ENCODE measurements around the gene TMEM114.

The TMEM114 gene

DNA sequence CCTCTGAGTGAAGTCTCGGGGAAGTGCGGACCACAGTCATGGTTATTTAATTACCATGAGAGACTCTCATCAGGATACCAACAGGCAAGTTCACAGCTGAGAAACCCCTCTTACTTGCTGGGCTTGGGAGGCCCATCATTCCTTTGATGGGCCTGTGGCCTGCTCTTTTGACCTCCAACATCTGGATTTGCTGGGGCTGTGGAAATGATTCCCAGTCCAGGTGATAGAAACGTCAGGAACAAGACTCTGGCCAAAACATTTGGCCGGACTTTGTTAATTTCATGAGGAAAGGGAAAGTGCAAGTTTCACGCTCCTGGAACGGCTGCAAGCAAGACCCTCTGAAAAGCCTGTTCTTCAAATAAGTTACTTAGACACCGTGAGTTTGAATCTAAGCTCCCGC lies 42.5 kb downstream of the TMEM114 start:
- TF ChIP-seq CTCF (IDR thresholded peaks at IDR 0.05) (no peak), ZFX (IDR thresholded peaks at IDR 0.05; ENCODE audit: borderline replicate concordance) (no peak)
- no peak overlapping the region for H3K27ac ChIP-seq

DNA sequence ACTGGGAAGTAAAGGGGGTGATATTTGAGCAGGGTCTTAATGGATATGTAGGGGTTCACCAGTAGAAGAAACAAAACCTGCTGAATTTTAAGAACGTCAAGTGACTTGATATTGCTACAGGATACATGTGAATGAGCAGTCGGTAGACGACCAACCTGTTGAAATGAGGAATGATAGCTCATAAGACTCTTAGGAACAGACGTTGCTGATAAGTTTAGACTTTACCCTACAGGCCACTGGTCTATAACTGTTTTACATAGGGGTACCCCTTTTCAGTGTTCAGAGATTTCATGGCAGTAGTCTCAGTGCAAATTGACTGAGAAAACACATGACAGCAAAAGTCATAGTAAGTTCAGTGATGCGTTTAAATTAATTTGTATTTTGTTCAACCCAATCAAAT lies 45.9 kb downstream of the TMEM114 start:
- TF ChIP-seq CTCF (IDR thresholded peaks at IDR 0.05) (no peak), ZFX (IDR thresholded peaks at IDR 0.05; ENCODE audit: borderline replicate concordance) (no peak)
- no peak overlapping the region for H3K27ac ChIP-seq

DNA sequence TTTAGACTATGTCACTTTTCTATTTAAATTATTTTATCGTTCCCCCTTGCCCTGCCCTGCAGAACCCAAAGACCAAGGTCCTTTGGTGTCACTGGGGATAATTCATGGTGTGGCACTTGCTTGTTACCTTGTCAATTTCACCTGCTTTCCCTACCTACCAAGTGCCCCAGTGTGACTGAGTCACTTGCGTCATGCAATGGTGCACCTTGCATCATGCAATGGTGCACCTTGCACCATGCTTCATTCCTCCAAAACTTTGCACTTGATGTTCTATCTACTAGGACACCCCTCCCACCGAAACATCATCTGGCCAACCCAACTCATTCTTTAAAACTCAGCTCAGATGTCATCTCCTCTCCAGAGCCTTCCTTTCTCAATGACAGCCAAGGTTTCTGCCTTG lies 47.1 kb downstream of the TMEM114 start:
- H3K27ac ChIP-seq = no peak overlapping the region
- TF ChIP-seq ZFX (IDR thresholded peaks at IDR 0.05; ENCODE audit: borderline replicate concordance) = no peak
- TF ChIP-seq CTCF (IDR thresholded peaks at IDR 0.05) = no peak

- TF ChIP-seq CTCF (IDR thresholded peaks at IDR 0.05) (no peak), ZFX (IDR thresholded peaks at IDR 0.05; ENCODE audit: borderline replicate concordance) (no peak)
- H3K27ac ChIP-seq = no peak overlapping the region
Measured at GRCh38 chr16:8542393-8542792, 47.9 kb downstream of the TMEM114 start.

DNA sequence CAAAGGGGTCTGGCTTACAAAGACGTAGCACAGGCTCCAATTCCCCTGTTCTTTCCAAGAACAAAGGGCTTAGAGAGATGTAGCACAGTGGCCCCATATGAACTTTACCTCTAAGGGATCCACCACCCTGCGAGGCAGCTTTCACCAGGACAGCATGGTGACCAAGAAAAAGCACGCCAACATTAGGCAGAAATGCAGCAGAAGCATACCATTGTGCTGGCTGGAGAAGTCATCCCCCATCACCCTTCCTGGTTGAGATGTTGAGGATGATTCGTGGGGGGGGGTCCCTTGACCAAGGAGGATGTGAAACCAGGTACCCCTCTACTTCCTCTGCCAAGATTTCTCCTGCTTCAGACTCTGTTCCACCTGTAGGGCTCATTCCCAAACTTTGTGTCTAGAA lies 48.4 kb downstream of the TMEM114 start:
- no peak for TF ChIP-seq ZFX (IDR thresholded peaks at IDR 0.05; ENCODE audit: borderline replicate concordance)
- no peak for TF ChIP-seq CTCF (IDR thresholded peaks at IDR 0.05)

DNA sequence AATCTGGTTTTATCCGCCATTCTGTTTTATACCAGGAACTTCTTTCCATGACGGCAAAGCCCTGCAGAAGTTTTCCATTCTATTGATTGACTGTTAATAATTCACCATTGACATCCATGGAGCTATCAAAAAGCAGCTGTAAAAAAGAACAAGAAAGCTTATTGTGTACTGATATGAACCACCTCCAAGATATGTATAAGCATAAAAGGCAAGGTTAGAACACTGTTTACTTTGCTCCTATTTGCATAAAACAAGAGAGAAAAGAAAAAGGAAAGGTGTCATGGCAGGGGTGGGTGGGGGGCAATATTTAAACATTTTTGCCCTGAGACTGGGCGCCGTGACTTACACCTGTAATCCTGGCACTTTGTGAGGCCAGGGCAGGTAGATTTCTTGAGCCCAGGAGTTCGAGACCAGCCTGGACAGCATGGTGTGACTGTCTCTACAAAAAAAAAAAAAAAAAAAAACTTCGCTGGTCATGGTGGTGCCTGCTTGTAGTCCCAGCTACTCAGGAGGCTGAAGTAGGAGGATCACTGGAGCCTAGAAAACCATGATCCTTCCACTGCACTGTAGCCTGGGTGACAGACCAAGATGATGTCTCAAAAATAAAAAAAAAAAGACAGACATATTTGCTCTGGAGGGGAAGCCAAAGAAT lies 52.5 kb downstream of the TMEM114 start:
- no peak for TF ChIP-seq CTCF (IDR thresholded peaks at IDR 0.05)
- no peak for TF ChIP-seq ZFX (IDR thresholded peaks at IDR 0.05; ENCODE audit: borderline replicate concordance)
- no peak overlapping the region for H3K27ac ChIP-seq

More for the DNA sequence above, 48.4 kb downstream of the TMEM114 start:
- H3K27ac ChIP-seq = no peak overlapping the region

GRCh38 chr16:8533509-8533908 lies 56.8 kb downstream of the TMEM114 start:
- TF ChIP-seq CTCF (IDR thresholded peaks at IDR 0.05) = no peak
- no peak for TF ChIP-seq ZFX (IDR thresholded peaks at IDR 0.05; ENCODE audit: borderline replicate concordance)
- no peak overlapping the region for H3K27ac ChIP-seq
